Stimulated activated CD4-positive, alpha-beta T cell treated with anti-CD3 and anti-CD28 coated beads, Interleukin-1b, Interleukin-23, amount 100 ng/mL, for 24 hours (primary cell): Measurements from ENCODE around the gene CPSF3.
"Not testable (repeated sequence)": the region's sequence is repeated elsewhere in the genome, so short reads cannot be mapped to it uniquely, and the experiment has no call there.

Experiments
- DNase-seq, 4 experiments: peaks; one replicate each; pipeline ENCODE4 v3.0.0-alpha.2; 2020; ENCODE audit warnings: low read depth in 4 of 4, low spot score in 1 of 4

CPSF3 gene

DNA sequence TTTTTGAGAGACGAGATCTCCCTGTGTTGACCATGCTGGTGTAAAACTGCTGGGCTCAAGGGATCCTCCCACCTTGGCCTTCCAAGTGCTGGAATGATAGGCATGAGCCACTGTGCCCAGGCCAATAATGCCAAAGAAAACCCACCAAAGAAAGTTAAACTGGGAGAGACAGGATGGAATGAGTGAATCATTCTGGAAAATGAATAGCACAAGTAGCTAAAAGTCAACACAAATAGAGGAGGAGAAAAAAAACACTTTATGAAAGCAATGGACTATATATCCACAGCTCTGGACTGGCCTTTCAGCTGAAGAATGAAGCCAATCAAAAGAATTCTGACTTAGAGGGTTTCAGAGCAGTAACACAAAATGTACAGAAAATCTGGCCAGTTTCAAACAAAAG, 74.8 kb downstream of the CPSF3 start:
- DNase-seq = no peak

DNA sequence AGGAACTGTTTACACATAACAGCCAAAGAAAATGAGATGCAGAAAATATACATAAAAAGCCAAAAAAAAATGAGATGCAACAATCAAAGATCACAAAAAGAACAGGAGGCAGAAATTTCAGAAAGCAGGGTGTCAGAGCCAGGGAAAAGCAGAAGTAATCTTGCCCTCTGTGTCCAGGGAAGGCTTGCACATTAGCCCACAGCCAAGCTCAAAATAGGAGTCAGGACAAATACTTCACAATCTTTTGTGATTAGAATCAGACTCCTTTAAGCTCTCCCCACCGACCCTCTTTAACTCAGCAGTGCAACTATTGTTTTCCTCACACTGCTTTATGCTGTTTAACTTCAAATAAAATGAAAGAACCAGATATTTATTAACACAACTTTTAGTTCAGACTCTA, 85.5 kb downstream of the CPSF3 start:
- no peak for DNase-seq

DNA sequence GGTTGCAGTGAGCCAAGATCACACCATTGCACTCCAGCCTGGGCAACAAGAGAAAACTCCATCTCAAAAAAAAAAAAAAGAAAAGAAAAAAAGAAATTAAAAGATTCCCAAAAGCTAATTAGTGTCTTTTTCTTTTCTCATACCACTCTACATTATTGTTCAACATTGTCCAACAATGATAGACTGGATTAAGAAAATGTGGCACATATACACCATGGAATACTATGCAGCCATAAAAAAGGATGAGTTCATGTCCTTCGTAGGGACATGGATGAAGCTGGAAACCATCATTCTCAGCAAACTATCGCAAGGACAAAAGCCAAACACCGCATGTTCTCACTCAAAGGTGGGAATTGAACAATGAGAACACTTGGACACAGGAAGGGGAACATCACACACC, 90.5 kb downstream of the CPSF3 start:
- not testable (repeated sequence) for DNase-seq

DNA sequence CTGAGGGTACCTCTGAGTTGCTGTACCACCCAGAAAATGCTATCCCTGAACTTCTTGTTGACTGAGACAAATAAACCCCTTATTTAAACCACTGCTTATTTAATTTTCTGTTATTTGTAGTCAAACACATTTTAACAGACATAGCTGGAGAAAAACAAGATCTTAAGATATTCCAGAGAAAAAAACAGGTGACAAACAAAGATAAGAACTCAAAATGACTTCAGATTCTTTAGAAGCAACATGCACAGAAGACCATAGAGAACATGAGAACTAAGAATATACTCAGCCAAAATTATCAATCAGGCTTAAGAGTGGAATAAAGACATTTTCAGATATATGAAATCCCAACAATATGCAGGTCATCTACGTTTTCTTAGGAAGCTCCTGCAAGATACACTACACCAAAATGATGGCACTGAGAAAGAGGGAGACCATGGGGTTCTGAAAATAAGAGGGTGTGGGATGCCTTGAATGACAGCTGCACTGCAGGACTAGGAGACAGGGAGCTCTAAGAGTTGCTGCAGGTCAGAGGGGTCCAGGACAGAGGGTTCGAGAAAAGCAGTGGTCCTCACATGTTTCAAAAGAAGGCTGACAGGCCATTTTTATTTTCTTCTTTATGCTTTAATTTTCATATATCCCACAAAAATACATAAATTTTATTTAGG, 93.8 kb downstream of the CPSF3 start:
- no peak for DNase-seq

DNA sequence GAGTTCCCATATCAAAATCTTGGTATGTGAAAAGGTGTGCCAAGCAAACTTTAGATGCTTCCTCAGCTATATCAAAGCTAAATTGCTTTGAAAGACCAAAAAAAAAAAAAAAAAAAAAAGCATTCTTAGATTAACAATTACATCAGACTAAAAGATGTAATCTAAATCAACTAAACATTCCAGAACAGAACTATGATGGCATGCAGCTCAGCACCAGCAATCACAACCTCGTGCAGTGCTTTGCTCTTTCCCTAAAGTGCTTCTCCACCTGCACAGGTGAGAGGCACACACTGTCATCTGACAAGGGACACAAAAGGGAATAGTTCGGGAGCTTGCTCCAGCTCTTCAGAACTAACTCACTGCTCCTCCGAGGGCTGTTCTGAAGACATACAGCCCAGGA, 94.7 kb downstream of the CPSF3 start:
- DNase-seq = no peak

DNA sequence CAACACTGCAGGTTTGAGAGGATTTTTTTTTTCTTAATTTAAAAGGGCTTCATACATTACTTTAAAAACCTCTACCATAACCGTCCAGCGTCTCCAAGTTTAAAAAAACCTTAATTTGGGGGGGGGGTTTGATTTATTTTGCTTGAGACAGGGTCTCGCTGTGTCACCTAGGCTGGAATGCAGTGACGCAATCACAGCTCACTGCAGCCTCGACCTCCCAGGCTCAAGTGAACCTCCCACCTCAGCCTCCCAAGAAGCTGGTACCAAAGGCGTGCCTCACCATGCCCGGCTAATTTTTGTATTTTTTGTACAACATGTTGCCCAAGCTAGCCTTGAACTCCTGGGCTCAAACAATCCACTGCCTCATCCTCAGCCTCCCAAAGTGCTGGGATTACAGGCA, 95.3 kb downstream of the CPSF3 start:
- no peak for DNase-seq

DNA sequence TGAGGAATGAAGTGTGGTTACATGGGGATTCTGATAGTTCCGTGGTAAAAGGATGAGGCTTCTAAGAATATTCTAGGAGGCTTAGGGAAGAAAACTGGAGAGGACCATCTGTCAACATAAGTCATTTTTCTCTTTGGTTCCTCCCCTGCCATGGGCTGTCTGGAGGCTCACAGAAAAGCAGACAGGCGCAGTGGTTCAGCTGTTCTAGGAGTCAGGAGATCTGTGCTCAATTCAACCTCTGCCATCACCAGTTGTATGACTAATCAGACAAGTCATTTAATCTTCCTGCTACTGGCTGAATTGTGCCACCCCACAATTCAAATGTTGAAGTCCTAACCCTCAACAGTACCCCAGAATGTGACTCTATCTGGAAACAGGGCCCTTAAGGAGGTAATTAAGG, 95.8 kb downstream of the CPSF3 start:
- no peak for DNase-seq
